Activated T-cell treated with anti-CD3 and anti-CD28 coated beads for 1 hour (primary cell): ENCODE measurements around the gene SLC4A2.
A peak's percentile ranks its signal among the peaks of the same experiment; 100 is the strongest.

Experiments
- DNase-seq: peaks from one replicate; pipeline ENCODE4 v3.0.0-alpha.2; 2020; ENCODE audit warnings: low read depth

The SLC4A2 gene

DNA sequence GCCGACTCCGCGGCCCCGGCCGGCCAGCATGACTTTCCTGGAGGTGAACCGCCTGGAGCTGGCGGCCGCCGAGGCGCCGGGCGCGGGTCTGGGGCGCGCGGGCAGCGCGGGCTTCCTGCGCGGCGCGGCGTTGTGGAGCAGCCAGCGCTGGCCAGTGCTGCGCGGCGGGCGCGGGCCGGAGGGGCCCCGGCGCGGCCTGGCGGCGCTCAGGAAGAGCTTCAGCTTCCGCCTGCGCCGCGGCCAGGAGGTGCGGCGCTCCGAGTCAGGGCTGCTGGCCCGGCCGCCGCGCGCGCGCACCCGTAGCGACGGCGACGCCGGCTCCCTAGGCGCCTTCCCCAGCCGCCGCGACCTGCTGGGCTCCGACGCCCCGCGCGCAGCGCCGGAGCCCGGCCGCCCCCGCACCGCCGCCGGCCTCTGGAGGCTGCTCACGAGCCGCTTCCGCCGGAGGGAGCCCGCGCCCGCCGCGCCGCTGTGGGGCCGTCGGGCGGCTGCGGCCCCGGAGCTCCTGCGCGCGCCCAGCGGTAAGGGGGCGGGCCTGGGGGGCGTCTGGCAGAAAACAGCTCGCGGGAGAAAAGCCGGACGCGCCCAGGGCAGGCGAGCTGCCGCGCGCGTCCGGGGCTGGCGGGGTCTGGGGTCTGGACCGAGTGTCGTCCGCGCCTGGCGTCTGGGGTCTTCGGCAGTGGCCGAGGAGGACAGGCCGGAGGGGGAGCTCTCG, 55.9 kb downstream of the SLC4A2 start:
- DNase-seq: peak; percentile 19

DNA sequence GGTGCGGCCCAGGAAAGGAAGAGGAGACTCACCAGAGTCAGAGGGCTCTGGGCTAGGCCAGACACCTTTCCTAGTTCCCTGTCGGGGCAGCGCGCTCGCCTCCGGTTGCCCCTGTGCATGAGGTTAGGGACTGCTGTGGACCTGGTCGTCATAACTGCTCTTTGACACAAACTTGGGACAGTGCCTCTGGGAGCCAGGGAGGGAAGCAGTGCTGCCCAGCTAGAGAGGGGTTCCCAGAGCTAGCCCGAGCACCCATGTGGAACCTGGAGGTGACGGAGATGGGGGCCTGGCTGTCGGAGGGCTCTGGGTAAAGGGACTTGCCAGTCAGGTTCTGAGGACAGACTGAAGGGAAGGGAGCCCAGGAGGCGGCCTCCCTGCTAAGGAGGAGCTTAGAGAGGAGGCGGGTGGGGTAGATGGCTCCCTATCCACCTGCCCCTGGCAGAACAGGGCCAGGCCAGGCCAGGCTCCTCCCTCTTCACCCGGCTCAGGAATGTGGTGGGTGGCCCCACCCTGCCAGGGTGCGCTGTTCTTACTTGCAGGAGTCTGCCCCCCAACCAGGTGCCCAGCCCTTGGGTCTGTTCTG, 56.5 kb downstream of the SLC4A2 start:
- DNase-seq: no peak

DNA sequence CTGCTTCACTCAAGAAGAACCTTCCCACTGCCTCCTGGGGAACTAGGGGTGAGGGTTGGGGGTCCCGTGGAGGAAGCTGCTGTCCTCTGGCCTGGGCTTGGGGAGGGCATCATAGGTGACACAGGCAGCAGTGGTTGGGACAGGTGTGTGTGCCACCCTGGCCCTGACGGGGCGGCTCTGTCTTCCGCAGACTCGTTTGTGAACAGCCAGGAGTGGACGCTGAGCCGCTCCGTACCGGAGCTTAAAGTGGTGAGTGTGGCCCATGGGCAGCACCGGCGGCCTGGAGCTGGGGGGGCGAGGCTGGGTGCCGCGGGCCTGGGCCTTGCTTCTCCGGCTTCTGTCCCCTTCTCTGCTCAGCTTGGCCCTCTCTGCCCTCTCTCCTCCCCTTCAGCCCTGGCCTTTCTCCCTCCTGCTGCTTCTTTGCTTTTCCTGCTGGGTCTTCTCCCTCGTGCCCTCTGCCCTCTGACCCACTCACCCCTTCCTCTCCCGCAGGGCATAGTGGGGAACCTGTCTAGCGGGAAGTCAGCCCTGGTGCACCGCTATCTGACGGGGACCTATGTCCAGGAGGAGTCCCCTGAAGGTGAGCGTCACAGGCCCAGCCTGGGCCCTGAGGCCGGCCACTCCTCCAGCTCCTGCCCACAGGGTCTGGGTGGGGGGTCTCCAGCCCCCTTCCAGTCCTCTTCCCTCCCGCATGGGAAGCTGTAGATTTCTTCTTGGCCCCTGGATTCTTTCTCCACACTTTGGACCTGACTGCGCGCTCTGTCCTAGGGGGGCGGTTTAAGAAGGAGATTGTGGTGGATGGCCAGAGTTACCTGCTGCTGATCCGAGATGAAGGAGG, 57.4 kb downstream of the SLC4A2 start:
- no peak for DNase-seq

- peak; percentile 16 for DNase-seq
Measured at GRCh38 chr7:151117565-151117964, 58.2 kb downstream of the SLC4A2 start.

GRCh38 chr7:151118108-151119054, 59.0 kb downstream of the SLC4A2 start:
- no peak for DNase-seq

GRCh38 chr7:151119055-151119415, 59.6 kb downstream of the SLC4A2 start:
- DNase-seq: no peak

DNA sequence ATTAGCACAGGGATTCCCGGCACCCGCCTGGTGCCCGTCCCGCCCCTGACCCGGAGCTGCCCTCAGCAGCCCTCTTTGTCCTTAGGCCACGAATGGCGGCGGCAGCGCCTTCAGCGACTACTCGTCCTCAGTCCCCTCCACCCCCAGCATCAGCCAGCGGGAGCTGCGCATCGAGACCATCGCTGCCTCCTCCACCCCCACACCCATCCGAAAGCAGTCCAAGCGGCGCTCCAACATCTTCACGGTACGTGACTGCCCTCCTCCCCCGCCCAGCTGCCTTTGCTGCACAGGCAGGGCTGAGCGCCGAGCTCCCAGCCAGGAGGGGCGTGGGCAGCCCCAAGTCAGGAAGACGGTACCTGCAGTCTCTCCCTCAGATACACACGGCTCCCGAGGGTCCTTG, 60.5 kb downstream of the SLC4A2 start:
- DNase-seq: no peak

GRCh38 chr7:151120896-151121295, 61.5 kb downstream of the SLC4A2 start:
- no peak for DNase-seq

DNA sequence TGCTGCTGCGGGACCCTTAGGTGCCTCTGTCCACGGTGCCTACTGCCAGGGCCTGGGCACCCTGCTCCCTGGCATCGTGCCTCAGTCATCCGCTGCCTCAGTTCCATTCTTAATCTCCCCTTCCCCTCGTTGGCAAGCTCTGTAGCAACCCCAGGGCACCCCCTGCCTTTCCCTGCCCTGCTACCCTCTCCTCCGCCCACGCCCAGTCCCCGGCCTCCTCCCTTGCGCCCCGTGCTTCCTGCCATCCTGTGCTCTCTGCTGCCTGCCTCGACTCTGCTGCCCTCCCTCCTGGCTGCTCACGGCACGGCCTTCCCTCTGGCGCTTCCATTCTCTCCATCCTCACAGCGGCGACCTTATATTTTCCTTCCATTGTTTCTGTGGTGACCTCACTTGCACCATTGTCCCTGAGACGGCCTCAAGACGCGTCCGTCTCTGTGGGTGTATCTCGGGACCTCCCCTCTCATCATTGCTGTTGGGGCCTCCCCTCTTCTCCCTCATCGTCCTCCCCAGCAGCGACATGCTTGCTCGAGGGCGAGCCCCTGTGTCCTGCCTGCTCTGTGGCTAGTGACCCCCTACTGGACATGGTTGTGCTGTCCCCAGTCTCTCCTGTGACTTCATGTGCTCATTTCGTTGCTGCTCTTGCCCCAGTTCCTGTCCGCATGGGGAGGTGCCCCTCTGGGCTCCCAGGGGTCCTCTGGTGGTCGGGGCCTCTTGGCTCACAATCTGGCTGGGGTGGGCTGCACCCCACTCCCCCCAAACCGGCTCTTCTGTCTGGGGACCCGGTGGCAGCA, 62.2 kb downstream of the SLC4A2 start:
- no peak for DNase-seq

- no peak for DNase-seq
Measured at GRCh38 chr7:151122276-151122675, 62.9 kb downstream of the SLC4A2 start.

DNA sequence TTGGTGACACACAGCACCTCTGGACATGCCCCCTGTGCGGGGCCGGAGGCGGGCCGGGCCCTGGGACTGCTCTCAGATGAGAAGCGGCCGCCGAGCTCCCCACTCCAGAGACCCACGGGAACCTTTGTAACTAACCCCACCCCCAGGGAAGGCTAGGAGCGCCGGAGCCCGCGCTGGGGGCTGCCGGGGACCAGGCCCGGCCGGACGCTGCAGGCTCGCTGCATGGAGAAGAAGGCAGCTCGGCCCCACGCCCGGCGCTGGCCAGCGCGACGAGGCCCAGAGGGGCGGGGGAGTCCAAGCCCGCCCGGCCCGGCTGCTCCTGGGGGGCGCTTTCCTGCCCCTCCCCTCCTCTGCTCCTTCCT, 63.4 kb downstream of the SLC4A2 start:
- no peak for DNase-seq

DNA sequence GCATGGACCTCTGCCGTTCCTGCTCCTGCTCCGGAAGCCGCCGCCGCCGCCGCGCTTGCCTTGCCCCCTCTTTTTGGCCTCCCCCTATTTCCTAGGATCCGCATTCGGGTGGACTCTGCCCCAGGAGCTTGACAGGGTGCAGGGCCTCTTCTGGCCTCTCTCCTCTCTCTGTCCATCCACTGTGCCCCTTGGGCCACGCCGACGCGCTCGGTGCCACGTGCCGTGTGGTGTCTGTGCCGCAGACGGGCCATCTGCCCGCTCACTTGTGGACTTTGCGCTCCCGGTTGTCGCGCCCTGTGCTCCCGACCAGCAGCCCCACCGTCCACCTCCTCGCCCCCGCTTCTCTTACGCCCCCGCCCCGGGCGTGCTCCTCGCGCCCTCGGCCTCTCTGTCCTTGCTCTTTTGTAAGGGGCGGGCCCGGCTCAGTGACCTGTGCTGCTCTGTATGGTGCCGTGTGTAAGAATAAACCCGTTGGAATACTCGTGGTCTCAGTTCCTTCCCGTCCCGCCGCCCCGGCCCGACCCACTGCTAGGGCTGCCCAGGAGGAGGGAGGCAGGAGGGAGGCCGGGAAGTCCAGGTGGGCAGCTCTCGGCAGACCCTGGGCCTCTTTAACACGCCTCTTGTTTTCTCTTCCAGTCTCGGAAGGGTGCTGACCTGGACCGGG, 63.9 kb downstream of the SLC4A2 start:
- DNase-seq: no peak

GRCh38 chr7:151123822-151124464, 64.6 kb downstream of the SLC4A2 start:
- DNase-seq: peak; percentile 84

DNA sequence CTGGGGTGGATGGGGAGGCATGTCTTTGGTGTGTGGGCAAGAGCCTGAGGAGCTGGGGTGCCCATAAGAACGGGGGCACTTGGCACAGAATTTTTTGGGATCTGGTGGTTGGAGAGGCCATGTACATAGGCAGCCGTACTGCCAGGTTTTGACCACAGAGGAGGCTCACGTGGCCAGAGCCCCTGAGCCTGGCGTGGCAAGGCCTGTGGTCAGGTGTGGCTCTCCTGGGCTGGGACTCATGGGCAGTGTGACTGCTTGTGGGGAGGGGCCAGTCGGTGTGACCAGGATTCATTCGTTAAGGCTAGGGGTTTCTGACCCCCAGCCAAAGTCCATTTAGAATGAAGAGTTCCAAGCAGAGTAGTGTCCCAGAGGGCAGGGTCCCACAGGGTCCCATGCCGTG, 65.1 kb downstream of the SLC4A2 start:
- no peak for DNase-seq

DNA sequence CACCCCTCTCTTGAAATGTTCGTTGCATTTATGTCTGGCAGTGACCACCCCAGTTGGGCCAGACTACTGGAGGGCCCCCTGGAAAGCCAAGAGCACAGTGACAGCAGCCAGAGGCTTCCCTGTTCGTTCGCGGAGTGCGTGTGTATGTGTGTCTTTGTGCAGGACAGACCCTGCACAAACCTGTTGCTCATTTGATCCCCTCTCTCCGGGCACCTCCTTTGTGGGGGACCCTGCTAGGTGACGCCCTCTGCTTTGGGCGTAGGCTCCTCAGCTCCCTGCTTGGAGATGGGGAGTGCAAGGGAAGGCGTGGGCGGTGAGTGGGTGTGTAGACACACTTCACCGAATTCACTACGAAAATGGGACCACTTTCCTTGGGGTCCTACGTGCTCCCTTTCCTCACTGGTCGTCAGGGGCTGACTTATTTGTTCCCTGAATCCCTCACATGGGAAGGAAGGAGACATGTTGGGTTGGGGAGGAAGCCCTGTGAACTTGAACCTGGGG, 65.6 kb downstream of the SLC4A2 start:
- DNase-seq: no peak

- DNase-seq: no peak
Measured at GRCh38 chr7:151125470-151125845, 66.1 kb downstream of the SLC4A2 start.

DNA sequence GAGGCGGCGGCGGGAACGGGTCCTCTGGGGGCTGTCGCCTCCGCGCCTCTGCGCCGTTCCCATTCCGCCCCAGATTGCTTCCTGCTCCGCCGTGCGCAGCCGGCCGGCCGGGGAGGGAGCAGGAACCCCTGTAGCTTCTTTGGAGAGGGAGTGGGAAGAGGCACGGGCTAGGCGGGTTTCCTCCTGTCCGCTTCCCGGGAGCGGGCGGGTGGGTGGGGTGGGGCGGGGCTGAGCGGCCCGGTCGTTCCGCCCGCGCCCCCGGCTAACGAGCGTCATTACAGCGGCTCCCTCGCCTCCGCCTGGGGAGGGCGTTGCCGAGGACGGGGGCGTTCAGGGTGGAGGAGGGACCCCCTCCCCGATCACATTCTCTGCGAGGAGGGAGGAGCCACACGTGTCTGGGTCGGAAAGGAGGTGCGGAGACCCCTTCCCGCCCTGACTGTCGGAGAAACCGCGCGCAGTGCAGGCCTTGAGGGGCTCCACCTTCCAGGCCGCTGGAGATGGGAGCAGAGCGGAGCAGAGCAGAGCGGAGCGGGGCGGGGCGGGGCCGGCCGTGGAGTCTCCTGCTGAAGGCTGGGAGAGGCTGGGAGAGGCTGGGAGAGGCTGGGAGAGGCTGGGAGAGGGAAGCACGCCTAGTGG, 66.6 kb downstream of the SLC4A2 start:
- no peak for DNase-seq
